ENCODE data around the gene PSMF1.

DNA sequence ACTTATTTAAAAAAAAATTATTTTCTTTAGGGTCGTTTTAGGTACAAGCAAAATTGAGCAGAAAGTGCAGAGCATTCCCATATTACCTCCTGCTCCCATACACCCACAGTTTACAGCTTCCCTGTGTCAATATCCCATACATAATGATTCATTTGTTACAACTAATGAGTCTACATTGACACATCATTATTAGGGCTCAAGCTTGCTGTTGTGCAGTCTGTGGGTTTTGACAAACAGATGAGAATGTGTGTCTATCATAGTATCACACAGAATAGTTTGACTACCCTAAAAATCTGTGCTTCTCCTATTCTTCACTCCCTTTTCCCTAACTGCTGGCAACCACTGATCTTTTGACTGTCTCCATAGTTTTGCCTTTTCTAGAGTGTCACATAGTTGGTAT, 9.4 kb downstream of the PSMF1 start:
- TF ChIP-seq GATA2 (IDR thresholded peaks at IDR 0.05; ENCODE audit: insufficient read depth, insufficient read length, low read depth, low read length) (no peak), JUN (IDR thresholded peaks at IDR 0.05; ENCODE audit: borderline replicate concordance, insufficient read depth, insufficient read length, low read depth) (no peak), POLR2AphosphoS5 (IDR thresholded peaks at IDR 0.05; ENCODE audit: insufficient read depth, low read depth, low read length) (no peak), EZH2 (IDR thresholded peaks at IDR 0.05; ENCODE audit: borderline replicate concordance, low read depth, low read length, severe bottlenecking) (no peak)
- TF ChIP-seq, protein P1, sequence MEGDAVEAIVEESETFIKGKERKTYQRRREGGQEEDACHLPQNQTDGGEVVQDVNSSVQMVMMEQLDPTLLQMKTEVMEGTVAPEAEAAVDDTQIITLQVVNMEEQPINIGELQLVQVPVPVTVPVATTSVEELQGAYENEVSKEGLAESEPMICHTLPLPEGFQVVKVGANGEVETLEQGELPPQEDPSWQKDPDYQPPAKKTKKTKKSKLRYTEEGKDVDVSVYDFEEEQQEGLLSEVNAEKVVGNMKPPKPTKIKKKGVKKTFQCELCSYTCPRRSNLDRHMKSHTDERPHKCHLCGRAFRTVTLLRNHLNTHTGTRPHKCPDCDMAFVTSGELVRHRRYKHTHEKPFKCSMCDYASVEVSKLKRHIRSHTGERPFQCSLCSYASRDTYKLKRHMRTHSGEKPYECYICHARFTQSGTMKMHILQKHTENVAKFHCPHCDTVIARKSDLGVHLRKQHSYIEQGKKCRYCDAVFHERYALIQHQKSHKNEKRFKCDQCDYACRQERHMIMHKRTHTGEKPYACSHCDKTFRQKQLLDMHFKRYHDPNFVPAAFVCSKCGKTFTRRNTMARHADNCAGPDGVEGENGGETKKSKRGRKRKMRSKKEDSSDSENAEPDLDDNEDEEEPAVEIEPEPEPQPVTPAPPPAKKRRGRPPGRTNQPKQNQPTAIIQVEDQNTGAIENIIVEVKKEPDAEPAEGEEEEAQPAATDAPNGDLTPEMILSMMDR (IDR thresholded peaks at IDR 0.05; ENCODE audit: extremely low read depth in 1 of 2, insufficient read depth in 1 of 2, low read depth in 1 of 2, low read length in 2 of 2), result no peak

Measured in endothelial cell of umbilical vein (primary cell).